ENCODE data around the gene MYOC.
"Not testable (repeated sequence)": the region's sequence is repeated elsewhere in the genome, so short reads cannot be mapped to it uniquely, and the experiment has no call there.

The MYOC gene

DNA sequence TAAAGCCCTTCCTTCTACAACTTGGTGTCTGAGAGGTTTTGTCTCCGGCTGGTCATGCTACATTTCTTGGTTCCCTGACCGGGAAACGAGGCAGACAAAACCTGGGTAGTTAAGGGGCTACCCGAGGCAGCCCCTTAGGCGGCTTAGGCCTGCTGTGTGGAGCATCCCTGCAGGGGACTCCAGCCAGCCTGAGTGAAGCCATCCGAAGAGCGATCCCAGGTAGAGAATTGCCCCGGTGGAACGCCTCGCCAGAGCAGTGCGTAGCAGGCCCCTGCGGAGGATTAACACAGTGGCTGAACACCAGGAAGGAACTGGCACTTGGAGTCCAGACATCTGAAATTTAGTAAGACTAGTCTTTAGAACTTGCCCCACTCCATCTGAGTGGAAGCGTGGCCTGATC, 51.6 kb downstream of the MYOC start:
- DNase-seq, result no peak

DNA sequence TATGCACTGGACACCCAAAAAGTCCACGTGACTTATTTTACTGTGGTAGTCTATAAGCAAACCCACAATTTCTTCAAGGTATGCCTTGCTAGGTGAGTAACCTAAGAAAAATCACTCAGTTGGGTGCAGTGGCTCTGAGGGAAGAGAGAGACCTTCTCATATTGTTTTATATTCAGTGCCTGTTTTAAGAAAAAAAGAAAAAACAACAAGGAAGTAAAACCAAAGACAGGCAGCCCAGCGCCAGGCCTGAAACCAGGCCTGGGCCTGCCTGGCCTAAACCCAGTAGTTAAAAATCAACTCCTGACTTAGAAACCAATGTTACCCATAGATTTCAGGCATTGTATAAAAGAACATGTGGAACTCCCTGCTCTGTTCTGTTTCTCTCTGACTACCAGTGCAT, 52.2 kb downstream of the MYOC start:
- DNase-seq, result not testable (repeated sequence)

DNA sequence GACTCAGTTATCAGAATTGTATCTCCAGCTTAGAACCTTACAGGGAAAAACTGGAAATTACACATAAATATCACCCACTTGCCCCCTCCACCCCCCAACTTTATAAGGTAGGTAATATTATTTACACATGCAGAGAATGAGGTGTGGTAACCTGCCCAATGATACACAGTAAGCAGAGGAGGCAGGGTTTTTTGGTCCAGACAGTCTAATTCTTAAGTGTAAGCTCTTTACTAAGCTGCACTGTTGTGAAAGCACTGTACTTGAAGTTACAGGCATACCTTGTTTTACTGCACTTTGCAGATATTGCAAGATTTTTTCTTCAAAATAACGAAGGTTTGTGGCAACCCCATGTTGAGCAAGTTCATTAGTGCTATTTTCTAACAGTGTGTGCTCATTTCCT, 55.3 kb downstream of the MYOC start:
- no peak for DNase-seq

DNA sequence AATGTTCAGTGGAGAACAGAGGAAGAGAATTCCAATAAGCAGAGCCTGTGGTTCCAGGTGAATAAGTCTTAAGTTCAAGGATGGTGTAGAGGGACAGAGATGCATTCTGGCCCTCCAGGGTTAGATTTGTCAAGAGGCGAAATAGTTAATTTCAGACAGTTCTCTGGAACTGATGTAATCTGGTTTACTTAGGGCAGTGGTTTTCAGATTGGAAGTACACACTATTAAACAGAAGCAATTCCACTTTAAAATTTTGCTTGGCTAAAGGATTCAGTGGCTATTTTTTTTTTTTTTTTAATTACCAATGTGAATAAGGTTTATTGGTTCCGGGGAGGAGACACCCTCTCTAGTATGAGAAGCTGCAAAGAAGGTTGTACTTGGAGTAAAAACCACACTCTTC, 55.8 kb downstream of the MYOC start:
- no peak for DNase-seq

DNA sequence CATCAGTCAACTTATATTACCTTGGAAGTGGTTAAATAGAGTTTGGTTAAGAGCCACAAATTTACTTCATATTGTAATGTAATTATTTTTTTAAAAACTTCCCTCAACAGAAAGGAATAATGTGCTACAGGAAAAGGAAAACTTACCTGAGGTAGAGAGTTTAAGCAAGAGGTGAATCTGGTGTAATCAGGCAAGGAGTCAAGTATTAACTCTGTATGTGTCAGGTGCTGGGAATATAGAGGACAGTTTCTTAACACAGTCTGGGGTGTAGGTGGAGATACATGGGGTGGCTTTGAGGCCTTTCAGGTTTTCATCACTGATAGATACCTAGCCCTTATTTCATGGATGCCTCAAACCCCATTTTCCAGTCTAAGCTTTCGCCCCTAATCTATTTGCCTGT, 56.4 kb downstream of the MYOC start:
- DNase-seq, result no peak

DNA sequence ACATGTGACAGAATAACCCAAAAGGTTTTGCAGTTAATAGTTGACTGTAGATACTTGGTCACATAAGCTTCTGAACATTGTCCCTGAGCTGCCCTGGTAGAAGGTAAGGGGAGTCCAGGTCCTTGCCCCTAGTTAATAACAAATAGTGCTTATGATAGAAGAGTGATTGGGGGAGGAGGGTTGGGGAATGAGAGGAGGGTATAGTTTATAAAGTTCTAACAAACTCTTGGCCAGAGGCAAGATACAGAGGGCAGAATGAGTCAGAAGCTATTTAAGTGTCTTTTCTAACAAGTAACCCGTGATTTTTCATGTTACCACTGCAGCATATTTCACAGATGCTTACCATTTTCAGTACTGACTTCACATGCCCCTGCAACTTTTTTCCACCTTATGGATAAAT, 57.2 kb downstream of the MYOC start:
- no peak for DNase-seq

DNA sequence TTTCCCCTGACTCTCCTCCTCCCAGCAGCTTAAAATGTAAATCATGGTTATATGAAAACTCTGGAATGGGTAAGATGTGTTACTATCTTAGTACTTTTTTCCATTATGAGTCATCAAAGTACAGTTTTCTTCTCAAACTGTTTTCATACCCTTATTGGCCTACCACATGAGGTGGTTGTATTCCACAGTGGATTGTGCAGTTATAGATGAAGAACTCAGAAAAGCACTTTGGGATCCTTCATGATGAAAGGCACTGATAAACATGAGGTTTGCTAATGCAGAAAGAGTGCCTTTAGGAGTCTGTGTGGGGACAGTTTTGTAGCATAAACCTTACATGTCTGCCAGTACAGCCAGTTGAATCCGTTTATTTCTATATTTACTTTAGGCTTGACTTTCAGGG, 62.5 kb downstream of the MYOC start:
- DNase-seq, result peak; percentile 29

DNA sequence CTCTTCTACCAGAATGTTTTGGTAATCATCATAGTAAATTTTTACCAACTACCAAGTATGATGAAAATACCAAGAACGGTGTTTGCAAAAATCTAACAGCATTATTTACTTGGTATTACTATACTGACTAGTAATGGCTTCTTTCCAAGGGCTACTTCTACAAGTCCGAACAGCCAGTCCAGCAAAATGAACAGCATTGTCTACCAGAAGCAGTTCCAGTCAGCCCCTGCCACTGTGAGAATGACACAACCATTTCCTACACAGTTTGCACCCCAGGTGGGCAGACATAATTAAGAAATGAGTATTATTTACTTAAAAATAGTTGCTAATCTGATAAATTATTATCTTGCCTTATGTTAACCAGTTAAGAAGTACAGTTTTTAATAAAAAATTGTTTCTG, 64.3 kb downstream of the MYOC start:
- no peak for DNase-seq

DNA sequence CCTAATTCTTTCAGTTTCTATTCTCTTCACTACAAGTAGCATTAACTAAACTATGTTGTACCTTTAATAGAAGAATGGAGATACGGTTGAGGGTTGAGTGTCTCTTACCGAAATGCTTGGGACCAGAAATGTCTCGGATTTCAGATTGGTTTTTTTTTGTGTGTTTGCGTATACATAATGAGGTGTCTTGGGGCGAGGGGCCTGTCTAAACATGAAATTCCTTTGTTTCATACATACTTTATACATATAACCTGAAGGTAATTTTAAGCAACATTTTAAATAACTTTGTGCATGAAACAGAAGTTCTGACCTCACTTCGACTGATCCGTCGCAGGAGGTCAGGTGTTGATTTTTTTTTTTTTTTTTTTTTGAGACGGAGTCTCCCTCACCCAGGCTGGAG, 66.8 kb downstream of the MYOC start:
- no peak for DNase-seq

Data from fibroblast of skin of abdomen (primary cell).